ENCODE measurements around the gene PRKACA.
"Not testable (repeated sequence)": the region's sequence is repeated elsewhere in the genome, so short reads cannot be mapped to it uniquely, and the experiment has no call there.

PRKACA gene

DNA sequence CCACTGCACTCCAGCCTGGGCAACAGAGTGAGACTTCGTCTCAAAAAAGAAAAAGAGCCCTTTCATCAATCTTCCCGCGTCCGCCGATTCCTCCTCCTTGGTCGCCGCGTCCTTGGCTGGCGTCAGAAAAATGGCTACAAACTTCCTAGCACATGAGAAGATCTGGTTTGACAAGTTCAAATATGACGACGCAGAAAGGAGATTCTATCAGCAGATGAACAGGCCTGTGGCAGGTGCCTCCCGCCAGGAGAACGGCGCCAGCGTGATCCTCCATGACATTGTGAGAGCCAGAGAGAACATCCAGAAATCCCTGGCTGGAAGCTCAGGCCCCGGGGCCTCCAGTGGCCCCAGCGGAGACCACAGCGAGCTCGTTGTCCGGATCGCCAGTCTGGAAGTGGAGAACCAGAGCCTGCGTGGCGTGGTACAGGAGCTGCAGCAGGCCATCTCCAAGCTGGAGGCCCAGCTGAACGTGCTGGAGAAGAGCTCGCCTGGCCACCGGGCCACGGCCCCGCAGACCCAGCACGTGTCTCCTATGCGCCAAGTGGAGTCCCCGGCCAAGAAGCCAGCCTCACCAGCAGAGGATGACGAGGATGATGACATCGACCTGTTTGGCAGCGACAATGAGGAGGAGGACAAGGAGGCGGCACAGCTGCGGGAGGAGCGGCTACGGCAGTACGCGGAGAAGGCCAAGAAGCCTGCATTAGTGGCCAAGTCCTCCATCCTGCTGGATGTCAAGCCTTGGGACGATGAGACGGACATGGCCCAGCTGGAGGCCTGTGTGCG is 47.1 kb downstream of the PRKACA start:
- no peak for DNase-seq (ENCODE audit: low read depth)

DNA sequence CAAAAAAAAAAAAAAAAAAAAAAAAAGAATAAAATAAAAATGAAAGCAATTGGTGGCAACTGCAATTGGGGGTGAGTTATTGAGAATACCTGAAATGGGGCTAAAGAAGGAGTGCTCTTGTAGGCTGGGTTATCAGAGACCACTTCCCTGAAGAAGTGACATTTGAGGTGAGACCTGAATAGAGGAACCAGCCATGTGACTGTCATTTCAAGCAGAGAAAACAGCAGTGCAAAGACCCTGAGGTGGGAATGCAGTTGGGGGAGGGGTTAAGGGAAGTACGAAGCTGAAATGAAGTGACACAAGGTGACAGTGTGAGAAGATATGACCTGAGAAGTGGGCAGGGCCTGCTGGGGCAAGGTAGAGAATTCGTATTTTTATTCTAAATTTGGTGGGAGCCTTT is 51.4 kb downstream of the PRKACA start:
- no peak for DNase-seq (ENCODE audit: low read depth)

DNA sequence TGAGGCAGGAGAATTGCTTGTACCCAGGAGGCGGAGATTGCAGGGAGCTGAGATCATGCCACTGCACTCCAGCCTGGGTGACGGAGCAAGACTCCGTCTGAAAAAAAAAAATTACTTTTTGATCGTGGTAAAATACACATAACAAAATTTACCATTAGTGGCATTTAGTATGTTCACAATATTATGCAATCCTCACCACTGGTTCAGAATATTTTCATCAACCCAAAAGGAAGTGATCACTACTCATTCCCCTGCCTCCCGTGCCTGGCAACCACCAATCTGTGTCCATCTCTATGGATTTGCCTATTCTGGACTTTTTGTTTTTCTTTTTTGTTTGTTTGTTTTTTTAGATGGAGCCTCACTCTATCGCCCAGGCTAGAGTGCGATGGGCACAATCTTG is 54.5 kb downstream of the PRKACA start:
- no peak for DNase-seq (ENCODE audit: low read depth)

DNA sequence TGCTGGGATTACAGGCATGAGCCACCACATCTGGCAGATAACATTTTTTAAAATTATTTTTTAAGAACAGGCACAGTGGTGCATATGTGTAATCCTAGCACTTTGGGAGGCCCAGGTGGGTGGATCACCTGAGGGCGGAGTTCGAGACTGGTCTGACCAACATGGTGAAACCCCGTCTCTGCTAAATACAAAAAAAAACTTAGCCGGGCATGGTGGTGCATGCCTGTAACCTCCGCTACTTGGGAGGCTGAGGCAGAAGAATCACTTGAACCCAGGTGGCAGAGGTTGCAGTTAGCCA is 55.1 kb downstream of the PRKACA start:
- DNase-seq (ENCODE audit: low read depth), result no peak

DNA sequence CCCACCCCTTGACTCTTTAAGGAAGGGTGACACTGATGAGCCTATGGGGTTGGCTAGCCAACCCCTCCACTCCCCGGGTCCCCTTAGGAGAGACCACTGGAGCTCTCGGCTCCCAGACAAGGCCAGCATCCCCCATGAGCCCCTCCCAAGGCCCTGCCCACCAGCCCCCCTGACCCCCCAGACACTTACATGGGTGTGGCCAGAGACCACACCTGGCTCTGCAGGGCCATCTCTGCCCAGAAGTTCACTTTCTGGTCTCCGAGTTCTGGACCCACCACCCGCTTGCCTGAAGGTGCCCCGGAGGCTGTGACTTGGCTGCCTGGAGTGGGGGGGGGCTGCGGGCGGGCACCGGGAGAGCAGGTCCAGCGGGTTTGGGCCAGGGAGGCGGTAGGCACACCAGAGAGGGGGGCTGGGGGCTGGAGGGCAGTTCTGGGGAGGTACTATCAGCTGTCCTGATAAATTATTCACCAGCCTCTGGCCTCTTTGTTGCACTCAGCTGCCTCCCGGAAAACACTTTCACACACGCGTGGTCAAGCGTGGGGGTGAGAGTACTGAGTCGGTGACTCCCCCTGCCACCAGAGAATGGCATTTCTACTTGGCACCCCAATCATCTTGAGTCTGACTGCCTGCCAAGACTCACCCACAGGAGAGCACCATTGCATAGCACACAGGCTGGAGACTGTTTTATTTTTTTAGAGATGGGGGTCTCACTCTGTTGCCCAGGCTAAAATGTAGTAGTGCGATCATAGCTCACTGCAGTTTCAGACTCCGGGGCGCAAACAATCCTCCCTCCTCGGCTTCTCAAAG is 55.6 kb downstream of the PRKACA start, which contains the start of gene PALM3:
TSS of gene PALM3 (minus strand) at position 326 of the 807 bp plus-strand sequence. CDS start at position 230, 96 bp downstream.
- DNase-seq (ENCODE audit: low read depth), result no peak

DNA sequence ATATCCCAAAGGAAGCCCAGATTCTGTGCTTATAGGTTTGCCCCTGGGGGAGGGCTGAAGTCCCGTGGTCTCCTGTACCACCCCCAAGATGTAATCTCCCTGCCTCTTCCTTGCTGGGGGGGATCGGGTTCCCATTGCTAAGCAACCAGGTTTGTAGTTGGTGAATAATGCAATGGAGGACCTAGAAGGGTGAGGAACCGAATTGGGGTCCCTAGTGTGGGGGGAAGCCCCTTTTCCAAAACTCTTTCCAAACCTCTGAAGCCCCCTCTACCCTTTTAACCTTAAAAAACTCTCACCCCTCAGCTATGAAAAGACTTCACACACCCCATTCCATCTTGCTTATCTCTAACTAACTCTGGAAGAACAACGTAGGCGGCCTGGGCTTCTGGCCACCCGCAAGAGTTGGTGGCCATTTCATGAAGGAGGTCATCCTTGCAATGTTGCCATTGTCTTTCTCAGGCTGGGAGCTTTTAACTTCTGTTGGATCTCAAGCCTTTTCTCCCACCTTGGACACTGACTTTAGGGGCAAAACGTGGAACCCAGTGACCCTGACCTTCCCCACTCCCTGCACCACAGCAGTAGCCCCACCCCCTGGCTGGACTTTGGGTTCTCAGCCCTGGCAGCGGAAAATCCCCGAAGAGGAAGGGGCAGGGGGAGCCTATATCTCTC is 56.3 kb downstream of the PRKACA start:
- DNase-seq (ENCODE audit: low read depth), result no peak

DNA sequence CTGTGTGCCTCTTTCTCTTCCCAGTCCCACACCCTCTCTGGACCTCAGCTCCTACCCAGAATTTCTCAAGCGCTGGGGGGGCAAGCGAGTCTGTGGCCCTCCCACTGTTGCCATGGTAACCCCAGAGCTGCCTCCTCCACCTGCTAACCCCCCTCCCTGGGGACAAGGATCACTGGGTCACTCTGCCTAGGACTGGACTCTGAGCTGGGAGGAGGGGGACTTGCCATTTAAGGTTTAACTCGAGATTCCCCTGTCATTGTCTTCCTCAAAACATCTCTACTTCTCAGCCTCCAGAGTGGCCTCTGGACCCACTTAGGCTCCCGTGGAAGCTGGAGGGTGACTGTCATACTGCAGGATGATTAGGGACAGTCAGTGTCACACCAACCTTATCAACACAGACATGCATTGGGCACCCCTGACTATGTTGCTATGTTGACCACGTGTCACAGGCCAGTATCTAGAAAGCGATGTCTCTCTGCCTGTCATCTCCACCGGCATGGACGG is 57.9 kb downstream of the PRKACA start:
- DNase-seq (ENCODE audit: low read depth), result no peak

DNA sequence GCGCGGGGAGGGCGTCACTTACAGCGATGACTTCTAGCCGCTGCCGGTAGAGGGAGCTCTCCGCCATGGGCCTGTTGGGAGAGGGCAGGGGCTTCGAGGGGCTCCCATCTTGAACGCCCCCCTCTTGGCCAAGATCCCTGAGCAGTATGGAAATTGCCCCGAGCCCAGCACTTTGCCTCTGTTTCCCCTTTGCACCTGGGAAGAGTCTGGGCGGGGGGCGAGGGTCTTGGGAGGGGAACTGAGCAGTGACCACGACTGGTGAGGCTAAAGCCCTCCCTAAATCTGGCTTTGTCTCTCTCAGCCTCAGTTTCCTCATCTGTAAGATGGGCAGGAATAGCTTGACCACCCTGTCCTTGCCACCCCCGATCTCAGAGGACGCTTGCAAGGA is 58.5 kb downstream of the PRKACA start:
- no peak for DNase-seq (ENCODE audit: low read depth)

DNA sequence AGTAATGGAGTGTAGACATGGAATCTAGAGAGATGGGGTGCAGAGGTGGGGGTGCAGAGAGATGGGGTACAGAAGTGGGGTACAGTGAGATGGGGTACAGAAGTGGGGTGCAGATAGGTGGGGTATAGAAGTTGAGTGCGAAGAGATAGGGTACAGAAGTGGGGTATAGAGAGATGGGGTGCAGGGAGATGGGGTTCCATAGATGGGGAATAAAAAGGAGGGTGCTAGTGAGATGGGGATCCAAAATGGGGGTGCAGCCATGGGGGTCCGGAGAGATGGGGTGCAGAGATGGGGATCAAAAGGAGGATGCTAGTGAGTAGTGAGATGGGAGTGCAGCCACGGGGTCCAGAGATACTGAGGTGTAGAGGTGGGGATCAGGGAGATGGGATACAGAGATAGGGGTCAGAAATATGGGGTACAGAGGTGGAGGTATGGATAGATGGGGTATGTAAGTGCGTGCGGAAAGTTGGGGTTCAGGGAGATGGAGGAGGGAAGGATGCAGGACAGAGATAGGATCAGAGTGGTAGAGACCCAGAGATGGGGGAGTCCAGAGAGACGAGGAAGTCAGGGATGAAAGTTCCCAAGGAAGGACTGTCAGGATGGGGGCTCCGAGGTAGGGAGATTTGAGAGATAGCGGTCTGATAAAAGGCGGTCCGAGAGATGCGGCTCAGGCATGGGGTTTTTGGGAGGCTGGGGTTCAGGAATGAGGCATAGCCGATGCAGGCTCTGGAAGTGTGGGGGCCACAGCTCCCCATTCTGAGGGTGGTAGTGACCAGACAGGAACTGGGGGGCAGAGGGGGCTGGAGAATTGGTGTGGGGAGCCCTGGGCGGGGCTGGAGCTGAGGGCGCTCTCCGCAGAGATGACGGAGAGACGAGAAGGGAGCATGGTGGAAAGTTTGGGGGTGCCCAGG is 59.1 kb downstream of the PRKACA start:
- DNase-seq (ENCODE audit: low read depth), result no peak

DNA sequence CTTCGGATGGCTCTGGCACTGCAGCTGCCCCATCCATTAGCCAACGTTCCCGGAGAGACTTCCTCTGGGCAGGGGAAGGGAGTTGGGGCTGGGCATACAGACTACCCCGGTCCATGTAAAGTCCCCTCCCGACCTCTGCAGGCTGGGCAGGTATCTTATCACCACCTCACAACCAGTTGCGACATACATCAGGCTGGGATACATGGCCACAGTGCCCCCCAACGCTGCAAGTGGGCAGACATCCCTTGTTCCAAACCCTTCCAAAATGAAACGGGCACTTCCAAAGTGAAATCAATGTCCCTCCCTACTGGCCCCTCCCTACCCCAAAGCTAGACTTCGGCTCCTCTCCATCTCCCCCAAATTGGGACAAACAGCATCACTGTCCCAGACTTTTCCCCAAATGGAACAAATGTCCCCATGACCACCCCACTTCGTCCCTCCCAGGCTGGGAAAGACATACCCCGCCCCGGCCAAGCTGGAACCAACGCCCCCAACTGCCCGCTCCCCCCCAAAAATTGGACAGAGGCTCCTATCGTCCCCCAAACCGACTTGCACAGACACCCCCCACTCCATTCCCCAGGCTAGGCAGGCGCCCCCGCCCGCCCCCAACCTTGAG is 60.7 kb downstream of the PRKACA start:
- DNase-seq (ENCODE audit: low read depth), result no peak

DNA sequence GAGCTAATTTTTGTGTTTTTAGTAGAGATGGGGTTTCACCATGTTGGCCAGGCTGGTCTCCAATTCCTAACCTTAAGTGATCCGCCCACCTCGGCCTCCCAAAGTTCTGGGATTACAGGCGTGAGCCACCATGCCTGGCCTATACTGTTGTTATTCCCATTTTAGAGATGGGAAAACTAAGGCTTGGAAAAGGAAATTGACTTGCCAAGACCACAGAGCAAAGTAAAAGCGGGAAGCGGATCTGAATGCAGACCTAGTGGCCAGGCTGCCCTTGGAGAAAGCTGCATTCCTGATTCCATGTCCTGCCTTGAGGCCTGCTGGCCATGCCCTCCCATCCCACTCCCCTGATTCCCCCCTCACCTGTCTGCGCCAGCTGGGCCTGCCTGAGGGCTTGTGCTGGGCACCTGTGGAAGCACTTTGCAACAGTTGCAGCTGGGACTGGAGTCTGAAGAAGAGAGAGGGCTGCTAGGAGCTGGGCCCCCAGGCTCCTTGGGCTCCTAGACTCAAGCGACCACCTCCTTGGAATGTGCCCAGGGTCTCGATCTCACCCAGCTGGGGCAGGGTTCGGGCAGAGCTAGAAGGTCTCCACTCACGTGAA is 61.4 kb downstream of the PRKACA start:
- DNase-seq (ENCODE audit: low read depth), result no peak

DNA sequence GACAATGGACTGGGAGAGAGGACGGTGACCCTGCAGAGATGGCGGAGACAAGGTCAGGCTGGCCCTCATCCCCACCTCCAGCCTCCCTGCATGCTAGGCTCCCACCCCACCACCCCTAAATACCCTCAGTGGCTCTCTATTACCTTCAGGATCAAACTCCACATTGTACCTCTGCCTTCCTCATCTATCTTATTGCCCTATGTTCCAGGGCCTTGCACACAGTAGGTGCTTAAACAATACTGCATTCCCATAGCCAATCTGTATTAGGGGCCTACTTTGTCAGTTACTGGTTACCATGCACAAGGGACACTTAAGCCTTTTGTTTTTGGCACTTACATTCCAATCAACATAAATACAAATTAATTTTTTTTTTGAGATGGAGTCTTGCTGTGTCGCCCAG is 62.2 kb downstream of the PRKACA start:
- DNase-seq (ENCODE audit: low read depth), result no peak

DNA sequence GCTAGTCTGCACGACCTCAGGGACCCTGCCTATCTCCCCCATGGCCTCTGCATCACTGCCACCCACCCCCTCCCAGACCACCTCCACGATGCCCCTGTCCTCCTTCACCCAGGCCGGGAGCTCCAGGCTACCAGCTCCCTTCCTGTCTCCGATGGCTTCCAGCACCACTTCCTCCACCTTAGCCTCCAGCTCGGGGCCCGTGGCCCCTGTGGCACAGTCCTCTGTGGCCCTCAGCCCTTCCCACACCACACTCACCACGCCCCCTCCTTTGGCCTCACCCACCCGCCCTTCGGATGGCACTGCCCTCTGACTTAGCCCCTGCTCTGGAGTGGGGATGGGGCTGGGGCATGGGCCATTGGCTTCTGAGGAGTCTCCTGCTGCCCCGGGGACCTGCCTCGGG is 62.8 kb downstream of the PRKACA start:
- no peak for DNase-seq (ENCODE audit: low read depth)

DNA sequence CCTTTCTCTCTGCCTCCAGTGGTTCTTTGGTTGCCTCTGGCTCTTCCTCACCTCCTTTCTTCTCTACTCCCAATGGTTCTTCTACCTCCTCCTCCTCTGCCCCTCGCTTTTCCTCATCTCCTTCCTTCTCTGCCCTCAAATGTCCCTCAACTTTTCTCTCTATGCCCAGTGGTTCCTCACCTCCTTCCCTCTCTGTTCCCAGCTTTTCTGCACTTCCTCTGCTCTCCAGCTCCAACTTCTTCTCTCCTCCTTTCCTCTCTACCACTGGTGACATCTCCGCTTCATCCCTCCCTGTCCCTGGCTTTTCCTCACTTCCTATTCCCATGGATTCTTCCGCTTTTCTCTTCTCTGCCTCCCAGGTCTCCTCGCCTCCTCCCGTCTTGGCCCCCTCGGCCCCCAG is 63.5 kb downstream of the PRKACA start:
- DNase-seq (ENCODE audit: low read depth), result no peak

DNA sequence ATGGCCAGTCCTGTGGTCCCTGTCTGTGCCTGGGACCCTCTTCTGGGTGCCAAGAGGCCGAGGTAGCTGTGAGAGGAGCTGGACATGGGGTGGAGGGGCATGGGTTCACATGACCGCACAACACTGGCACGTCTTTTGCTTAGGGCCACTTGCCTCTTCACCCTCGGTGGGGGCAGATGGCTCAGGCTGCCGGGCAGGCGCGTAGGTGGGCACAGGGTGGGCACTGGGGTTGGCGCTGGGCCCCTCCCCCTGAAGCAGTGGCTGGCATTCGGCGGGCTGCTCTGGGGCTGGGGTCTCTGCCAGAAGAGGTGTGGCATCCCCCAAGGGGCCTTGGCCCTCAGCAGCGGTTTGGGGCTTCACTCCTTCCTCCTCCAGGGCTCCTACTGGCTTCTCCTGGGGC is 64.1 kb downstream of the PRKACA start:
- no peak for DNase-seq (ENCODE audit: low read depth)

DNA sequence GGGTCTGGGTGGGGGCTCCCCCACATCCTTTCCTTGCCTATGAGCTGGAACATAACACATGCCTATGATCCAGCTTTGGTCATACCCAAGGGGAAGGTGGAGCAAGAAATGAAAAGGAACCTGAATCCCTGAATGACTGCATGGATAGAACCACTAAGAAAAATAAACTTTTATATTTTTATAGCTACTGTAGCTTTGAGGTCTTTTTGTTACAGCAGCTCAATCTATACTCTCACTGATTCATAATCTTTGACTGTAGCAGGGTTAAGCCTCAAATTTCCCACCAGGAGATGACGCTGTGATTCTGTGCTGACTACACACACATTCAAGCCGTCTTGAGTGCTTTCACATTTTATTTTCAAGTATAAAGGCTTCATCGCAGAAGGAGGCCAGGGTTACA is 64.5 kb downstream of the PRKACA start:
- DNase-seq (ENCODE audit: low read depth), result no peak

DNA sequence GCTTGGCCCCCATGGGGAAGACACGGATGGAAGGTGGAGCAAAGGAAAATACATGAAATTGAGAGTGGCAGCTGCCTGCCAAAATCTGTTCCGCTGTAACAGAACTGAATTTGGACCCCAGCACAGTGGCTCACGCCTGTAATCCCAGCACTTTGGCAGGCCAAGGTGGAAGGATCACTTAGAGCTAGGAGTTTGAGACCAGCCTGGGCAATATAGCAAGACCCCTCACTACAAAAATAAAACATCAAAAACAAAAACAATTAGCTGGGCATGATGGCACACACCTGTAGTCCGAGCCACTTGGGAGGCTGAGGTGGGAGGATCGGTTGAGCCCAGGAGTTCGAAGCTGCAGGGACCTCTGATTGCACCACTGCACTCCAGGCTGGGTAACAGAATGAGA is 65.1 kb downstream of the PRKACA start:
- no peak for DNase-seq (ENCODE audit: low read depth)

DNA sequence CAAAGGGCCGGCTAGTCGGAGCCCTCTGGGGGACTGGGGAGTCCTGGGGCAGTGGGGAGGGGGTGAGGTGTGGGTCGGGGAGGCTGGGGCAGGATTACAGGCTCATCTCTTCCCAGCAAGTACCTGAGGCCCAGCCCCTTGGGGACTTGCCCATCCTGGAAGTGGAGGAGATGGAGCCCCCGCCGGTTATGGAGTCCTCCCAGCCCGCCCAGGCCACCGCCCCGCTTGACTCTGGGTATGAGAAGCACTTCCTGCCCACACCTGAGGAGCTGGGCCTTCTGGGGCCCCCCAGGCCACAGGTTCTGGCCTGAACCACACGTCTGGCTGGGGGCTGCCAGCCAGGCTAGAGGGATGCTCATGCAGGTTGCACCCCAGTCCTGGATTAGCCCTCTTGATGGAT is 65.6 kb downstream of the PRKACA start:
- DNase-seq (ENCODE audit: low read depth), result no peak

DNA sequence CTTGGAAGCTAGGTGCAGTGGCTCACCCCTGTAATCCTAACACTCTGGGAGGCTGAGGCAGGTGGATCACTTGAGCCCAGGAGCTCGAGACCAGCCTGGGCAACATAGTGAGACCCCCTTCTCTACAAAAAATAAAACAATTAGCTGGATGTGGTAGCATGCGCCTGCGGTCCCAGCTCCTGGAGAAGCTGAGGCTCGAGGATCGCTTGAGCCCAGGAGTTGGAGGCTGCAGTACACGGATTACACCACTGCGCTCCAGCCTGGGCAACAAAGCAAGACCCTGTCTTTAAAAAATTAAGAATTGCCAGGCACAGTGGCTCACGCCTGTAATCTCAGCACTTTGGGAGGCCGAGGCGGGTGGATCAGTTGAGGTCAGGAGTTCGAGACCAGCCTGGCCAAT is 66.6 kb downstream of the PRKACA start:
- DNase-seq (ENCODE audit: low read depth), result not testable (repeated sequence)

DNA sequence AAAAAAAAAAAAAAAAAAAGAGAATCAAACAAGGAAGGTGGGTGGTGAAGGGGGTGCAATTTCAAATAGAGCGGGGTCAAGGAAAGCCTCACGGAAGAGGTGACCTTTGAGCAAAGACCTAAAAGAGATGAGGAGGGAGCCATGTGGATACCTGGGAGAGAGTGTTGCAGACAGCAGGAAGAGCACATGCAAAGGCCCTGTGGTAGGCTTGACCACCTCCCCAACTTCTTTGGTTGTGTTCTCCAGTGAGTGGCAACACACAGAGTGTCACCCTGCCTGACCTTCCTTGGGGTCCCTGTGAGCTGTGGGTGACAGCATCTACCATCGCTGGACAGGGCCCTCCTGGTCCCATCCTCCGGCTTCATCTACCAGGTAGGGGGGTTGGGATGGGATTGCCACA is 67.0 kb downstream of the PRKACA start:
- no peak for DNase-seq (ENCODE audit: low read depth)
